ENCODE results near the gene PIEZO1. TPM values are rescaled to one million over a fixed set of nuclear protein-coding genes. Genes with fewer than 3 reads are reported as not detected.

Gene PIEZO1
- total and polyA plus RNA-seq, 8 donors: 75.3 to 193 (median 103) TPM

- H3K27ac ChIP-seq: no peak overlapping the region
- DNase-seq: no peak
- peaks cover 14 to 53% of the 10 kb centered on the region in 2 donors for H3K4me1 ChIP-seq
- H3K4me3 ChIP-seq: no peak overlapping the region
- no peaks in the 10 kb centered on the region for H3K36me3 ChIP-seq
- peaks cover 0 to 86% of the 10 kb centered on the region in 2 donors for H3K27me3 ChIP-seq
- intact Hi-C loops (cut with DNase I): no loop called here
- ATAC-seq: no peak
- H3K9me3 ChIP-seq: no peaks in the 10 kb centered on the region
- TF ChIP-seq, protein P1, sequence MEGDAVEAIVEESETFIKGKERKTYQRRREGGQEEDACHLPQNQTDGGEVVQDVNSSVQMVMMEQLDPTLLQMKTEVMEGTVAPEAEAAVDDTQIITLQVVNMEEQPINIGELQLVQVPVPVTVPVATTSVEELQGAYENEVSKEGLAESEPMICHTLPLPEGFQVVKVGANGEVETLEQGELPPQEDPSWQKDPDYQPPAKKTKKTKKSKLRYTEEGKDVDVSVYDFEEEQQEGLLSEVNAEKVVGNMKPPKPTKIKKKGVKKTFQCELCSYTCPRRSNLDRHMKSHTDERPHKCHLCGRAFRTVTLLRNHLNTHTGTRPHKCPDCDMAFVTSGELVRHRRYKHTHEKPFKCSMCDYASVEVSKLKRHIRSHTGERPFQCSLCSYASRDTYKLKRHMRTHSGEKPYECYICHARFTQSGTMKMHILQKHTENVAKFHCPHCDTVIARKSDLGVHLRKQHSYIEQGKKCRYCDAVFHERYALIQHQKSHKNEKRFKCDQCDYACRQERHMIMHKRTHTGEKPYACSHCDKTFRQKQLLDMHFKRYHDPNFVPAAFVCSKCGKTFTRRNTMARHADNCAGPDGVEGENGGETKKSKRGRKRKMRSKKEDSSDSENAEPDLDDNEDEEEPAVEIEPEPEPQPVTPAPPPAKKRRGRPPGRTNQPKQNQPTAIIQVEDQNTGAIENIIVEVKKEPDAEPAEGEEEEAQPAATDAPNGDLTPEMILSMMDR (IDR thresholded peaks at IDR 0.05): no peak
Measured at GRCh38 chr16:88687676-88688012, 97.4 kb downstream of the PIEZO1 start.

- Histone ChIP-seq H3K36me3 (no peaks in the 10 kb centered on the region), H3K4me1 (peaks cover 14 to 51% of the 10 kb centered on the region in 2 donors), H3K27ac (no peak overlapping the region), H3K4me3 (no peak overlapping the region), H3K9me3 (no peaks in the 10 kb centered on the region), H3K27me3 (peaks cover 0 to 88% of the 10 kb centered on the region in 2 donors)
- TF ChIP-seq, protein P1 (IDR thresholded peaks at IDR 0.05): no peak
- DNase-seq (no peak), ATAC-seq (no peak)
- intact Hi-C loops (cut with DNase I): no loop called here
Measured at GRCh38 chr16:88687254-88687576, 97.8 kb downstream of the PIEZO1 start.

GRCh38 chr16:88686439-88687253, 98.4 kb downstream of the PIEZO1 start, which contains the start of gene SNAI3:
Gene SNAI3, minus strand, starts transcription at chr16:88686507. Its CDS starts 101 bp downstream, at chr16:88686406.
- Histone ChIP-seq H3K27me3 (peaks cover 0 to 93% of the 10 kb centered on the region in 2 donors), H3K36me3 (no peaks in the 10 kb centered on the region), H3K4me3 (peak within 1 kb of the TSS; percentile 38 to 72), H3K4me1 (peaks cover 14 to 51% of the 10 kb centered on the region in 2 donors), H3K9me3 (no peaks in the 10 kb centered on the region), H3K27ac (peak within 1 kb of the TSS in 1 of 2 donors; percentile 61)
- intact Hi-C loops (cut with DNase I): no loop called here
- peak; percentile 41 to 97 (median 82) for DNase-seq
- TF ChIP-seq, protein P1 (IDR thresholded peaks at IDR 0.05): no peak
- ATAC-seq: peak; percentile 93

DNA sequence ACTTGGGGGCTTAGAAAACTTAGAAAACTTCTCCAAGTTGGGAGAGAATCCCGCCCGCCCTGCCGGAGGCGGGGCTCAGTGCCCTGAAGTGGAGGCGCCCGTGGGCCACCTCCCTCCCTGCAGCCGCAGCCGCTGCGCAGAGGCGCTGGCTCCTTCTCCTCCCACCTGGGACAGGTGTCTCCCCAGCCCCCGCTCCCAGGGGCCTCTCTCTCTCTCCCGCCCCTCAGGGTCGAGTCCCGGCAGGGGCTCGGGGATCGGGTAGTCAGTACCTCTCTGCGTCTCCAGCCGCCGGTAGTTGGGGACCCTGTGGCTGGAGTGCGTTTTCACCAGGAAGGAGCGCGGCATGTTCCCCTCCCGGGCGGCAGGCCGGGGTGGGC, 99.0 kb downstream of the PIEZO1 start:
- Histone ChIP-seq H3K27ac (peak overlapping the region in 1 of 2 donors; percentile 61), H3K27me3 (peaks cover 2 to 95% of the 10 kb centered on the region in 2 donors), H3K9me3 (no peaks in the 10 kb centered on the region), H3K4me3 (peak overlapping the region; percentile 38 to 72), H3K4me1 (peaks cover 14 to 51% of the 10 kb centered on the region in 2 donors), H3K36me3 (no peaks in the 10 kb centered on the region)
- TF ChIP-seq, protein P1 (IDR thresholded peaks at IDR 0.05): no peak
- ATAC-seq (peak; percentile 73), DNase-seq (peak in 1 of 4 donors; percentile 90)
- intact Hi-C loops (cut with DNase I): no loop called here

GRCh38 chr16:88685156-88686061, 99.6 kb downstream of the PIEZO1 start:
- H3K27ac ChIP-seq: peak overlapping the region in 1 of 2 donors; percentile 61
- intact Hi-C loops (cut with DNase I): no loop called here
- H3K36me3 ChIP-seq: no peaks in the 10 kb centered on the region
- H3K27me3 ChIP-seq: peaks cover 3 to 93% of the 10 kb centered on the region in 2 donors
- TF ChIP-seq, protein P1 (IDR thresholded peaks at IDR 0.05): peak; percentile 39 to 53
- DNase-seq: peak in 1 of 4 donors; percentile 80
- peaks cover 14 to 50% of the 10 kb centered on the region in 2 donors for H3K4me1 ChIP-seq
- peak; percentile 4 for ATAC-seq
- no peaks in the 10 kb centered on the region for H3K9me3 ChIP-seq
- H3K4me3 ChIP-seq: peak overlapping the region; percentile 38 to 72

All from left lung (tissue), 10 donors.